ENCODE data around the gene SYNE1.

Gene SYNE1

GRCh38 chr6:152420696-152421095, 216.5 kb downstream of the SYNE1 start:
- no peak for DNase-seq

- no peak for DNase-seq
Observed at GRCh38 chr6:152418551-152418950, 218.6 kb downstream of the SYNE1 start.

GRCh38 chr6:152416652-152417051, 220.5 kb downstream of the SYNE1 start:
- DNase-seq = no peak

GRCh38 chr6:152404936-152405595, 232.1 kb downstream of the SYNE1 start:
- DNase-seq = no peak

- DNase-seq = no peak
Observed at GRCh38 chr6:152404086-152404857, 232.9 kb downstream of the SYNE1 start.

GRCh38 chr6:152402791-152403190, 234.4 kb downstream of the SYNE1 start:
- DNase-seq = no peak

GRCh38 chr6:152401978-152402377, 235.2 kb downstream of the SYNE1 start:
- no peak for DNase-seq

GRCh38 chr6:152399399-152399798, 237.8 kb downstream of the SYNE1 start:
- no peak for DNase-seq

GRCh38 chr6:152398993-152399392, 238.2 kb downstream of the SYNE1 start:
- DNase-seq = no peak

- no peak for DNase-seq
Observed at GRCh38 chr6:152398316-152398715, 238.8 kb downstream of the SYNE1 start.

GRCh38 chr6:152394303-152394702, 242.9 kb downstream of the SYNE1 start:
- DNase-seq = no peak

GRCh38 chr6:152391179-152391880, 245.8 kb downstream of the SYNE1 start:
- no peak for DNase-seq

- DNase-seq = no peak
Observed at GRCh38 chr6:152387091-152387490, 250.1 kb downstream of the SYNE1 start.

GRCh38 chr6:152386131-152386530, 251.0 kb downstream of the SYNE1 start:
- no peak for DNase-seq

GRCh38 chr6:152380993-152381898, 255.9 kb downstream of the SYNE1 start:
- DNase-seq = no peak

GRCh38 chr6:152380351-152380767, 256.8 kb downstream of the SYNE1 start:
- no peak for DNase-seq

GRCh38 chr6:152379423-152379822, 257.7 kb downstream of the SYNE1 start:
- no peak for DNase-seq

GRCh38 chr6:152378169-152378568, 259.0 kb downstream of the SYNE1 start:
- DNase-seq = no peak

GRCh38 chr6:152375197-152375596, 262.0 kb downstream of the SYNE1 start:
- no peak for DNase-seq

GRCh38 chr6:152372945-152373344, 264.2 kb downstream of the SYNE1 start:
- no peak for DNase-seq

- DNase-seq = no peak
Observed at GRCh38 chr6:152371775-152372174, 265.4 kb downstream of the SYNE1 start.

GRCh38 chr6:152368751-152369624, 268.2 kb downstream of the SYNE1 start:
- DNase-seq = no peak

All from DMS153 (cell line).